Suprapubic skin (tissue), 4 donors: ENCODE results near the gene APEH.
"Not testable (repeated sequence)": the region's sequence is repeated elsewhere in the genome, so short reads cannot be mapped to it uniquely, and the experiment has no call there.

Source experiments
- CTCF ChIP-seq, 2 donors: fragments of 200-600 bp in 1 of 2; fragments of 450-650 bp in 1 of 2; sonication (generic) in 1 of 2; IDR thresholded peaks; one replicate each; pipeline ENCODE4 v1.5.1; 2016 to 2019; ENCODE audit warnings: antibody characterized with exemption in 2 of 2, mild to moderate bottlenecking in 1 of 2, moderate library complexity in 1 of 2
- EP300 ChIP-seq: sonication (generic); formaldehyde crosslinking; IDR thresholded peaks from one replicate; pipeline ENCODE4 v1.6.1; 2017; ENCODE audit warnings: antibody characterized with exemption
- POLR2A ChIP-seq, 2 donors: fragments of 450-650 bp; IDR thresholded peaks; one replicate each; pipeline ENCODE4 v1.6.1; 2017; ENCODE audit warnings: antibody characterized with exemption in 2 of 2, mild to moderate bottlenecking in 2 of 2, moderate library complexity in 2 of 2
- POLR2AphosphoS5 ChIP-seq, 3 donors: sonication (generic); formaldehyde crosslinking; IDR thresholded peaks; one replicate each; pipeline ENCODE4 v1.6.1; 2017; ENCODE audit warnings: antibody characterized with exemption in 3 of 3

DNA sequence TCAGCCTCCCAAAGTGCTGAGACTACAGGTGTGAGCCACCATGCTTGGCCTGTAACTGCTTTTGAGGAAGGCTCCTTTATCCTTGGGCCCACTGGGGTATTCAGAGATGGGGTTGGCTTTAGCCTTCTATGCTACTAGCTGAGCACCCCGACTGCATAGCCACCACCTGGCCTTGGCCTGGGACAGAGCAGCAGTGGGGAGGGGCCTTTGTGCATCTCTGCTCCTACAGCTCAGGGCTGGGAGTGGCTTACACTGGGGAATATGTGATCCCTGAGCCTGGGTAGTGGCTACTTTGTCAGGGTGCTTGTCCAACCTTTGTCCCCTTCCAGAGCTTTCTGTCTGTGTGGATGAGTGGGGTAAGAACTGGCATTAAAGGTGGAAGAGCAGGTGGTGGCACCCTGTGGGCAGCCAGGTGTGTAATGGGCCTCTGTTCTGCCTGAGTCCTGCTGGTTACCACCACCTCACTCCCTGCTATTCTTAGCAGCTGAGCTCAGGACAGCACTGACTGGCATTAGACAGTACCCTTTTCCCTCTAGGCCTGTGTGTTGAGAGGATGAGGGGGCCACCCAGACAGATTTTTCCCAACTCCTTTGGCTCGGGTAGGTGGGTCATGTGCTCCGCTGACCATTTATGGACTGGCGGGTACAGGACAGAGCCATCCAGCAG, 21.3 kb downstream of the APEH start:
- not testable (repeated sequence) for TF ChIP-seq CTCF (IDR thresholded peaks at IDR 0.05); POLR2AphosphoS5 (IDR thresholded peaks at IDR 0.05); POLR2A (IDR thresholded peaks at IDR 0.05); EP300
